Liver (tissue), 9 donors: ENCODE measurements around the gene NCBP1. TPM values are rescaled to one million over a fixed set of nuclear protein-coding genes. Genes with fewer than 3 reads are reported as not detected.

ENCODE experiments used
- DNase-seq: peaks from one replicate; pipeline ENCODE4 v3.0.0-alpha.2; 2017; ENCODE audit warnings: low spot score
- H3K27ac ChIP-seq, 2 donors: one replicate each; pipeline ENCODE4 v1.7.0; 2013; ENCODE audit warnings: inconsistent platforms in 2 of 2, low read length in 2 of 2, control low read depth in 1 of 2, low read depth in 1 of 2, mild to moderate bottlenecking in 1 of 2
- H3K27me3 ChIP-seq, 4 donors: one replicate each; pipeline versions ENCODE4 v1.6.1 to v1.7.0; 2013; ENCODE audit warnings: low read length in 3 of 4, inconsistent platforms in 1 of 4, mild to moderate bottlenecking in 1 of 4, moderate library complexity in 1 of 4; ENCODE audit not compliant: control insufficient read depth in 4 of 4, insufficient read depth in 4 of 4
- H3K36me3 ChIP-seq, 4 donors: one replicate each; pipeline versions ENCODE4 v1.6.1 to v1.7.0; 2013; ENCODE audit warnings: low read length in 3 of 4, mild to moderate bottlenecking in 3 of 4, low read depth in 1 of 4, moderate library complexity in 1 of 4; ENCODE audit not compliant: control insufficient read depth in 4 of 4, insufficient read depth in 3 of 4
- H3K4me1 ChIP-seq, 4 donors: one replicate each; pipeline versions ENCODE4 v1.6.1 to v1.7.0; 2013; ENCODE audit warnings: low read length in 3 of 4, mild to moderate bottlenecking in 3 of 4, moderate library complexity in 1 of 4; ENCODE audit not compliant: control insufficient read depth in 4 of 4, insufficient read depth in 4 of 4
- H3K4me3 ChIP-seq, 3 donors: one replicate each; pipeline versions ENCODE4 v1.6.1 to v1.7.0; 2013; ENCODE audit warnings: low read length in 3 of 3, control low read depth in 1 of 3, low read depth in 1 of 3, mild to moderate bottlenecking in 1 of 3
- H3K9ac ChIP-seq, 2 donors: one replicate each; pipeline ENCODE4 v1.7.0; 2013; ENCODE audit warnings: low read length in 2 of 2, mild to moderate bottlenecking in 2 of 2, moderate library complexity in 2 of 2, control low read depth in 1 of 2, low read depth in 1 of 2
- H3K9me3 ChIP-seq, 4 donors: one replicate each; pipeline versions ENCODE4 v1.6.1 to v1.7.0; 2013; ENCODE audit warnings: low read length in 3 of 4; ENCODE audit not compliant: control insufficient read depth in 4 of 4
- CTCF ChIP-seq: fragments of 150-350 bp; IDR thresholded peaks from 2 replicates; pipeline ENCODE4 v1.5.1; 2017; ENCODE audit warnings: improper control_type of control experiment, low read depth, low read length; ENCODE audit not compliant: missing input control
- EGR1 ChIP-seq, 2 donors: IDR thresholded peaks; 2 replicates each; pipeline ENCODE4 v1.6.1; 2016 to 2018; ENCODE audit warnings: antibody characterized with exemption in 2 of 2, low read depth in 2 of 2
- FOXA1 ChIP-seq: IDR thresholded peaks from 2 replicates; pipeline ENCODE4 v1.6.1; 2016; ENCODE audit warnings: antibody characterized with exemption
- FOXA2 ChIP-seq: IDR thresholded peaks from 2 replicates; pipeline ENCODE4 v1.6.1; 2016; ENCODE audit warnings: antibody characterized with exemption
- GABPA ChIP-seq, 2 donors: IDR thresholded peaks in 1 of 2; conservative IDR thresholded peaks in 1 of 2; 2 replicates each; pipeline ENCODE4 v1.6.1; 2016; ENCODE audit warnings: antibody characterized with exemption in 2 of 2, mild to moderate bottlenecking in 1 of 2, moderate library complexity in 1 of 2
- HNF4A ChIP-seq, 2 donors: conservative IDR thresholded peaks; 2 replicates each; pipeline ENCODE4 v1.6.1; 2016; ENCODE audit warnings: antibody characterized with exemption in 2 of 2, mild to moderate bottlenecking in 2 of 2
- HNF4G ChIP-seq: IDR thresholded peaks from 2 replicates; pipeline ENCODE4 v1.6.1; 2016; ENCODE audit warnings: antibody characterized with exemption
- JUND ChIP-seq, 2 donors: IDR thresholded peaks; 2 replicates each; pipeline ENCODE4 v1.6.1; 2016; ENCODE audit warnings: antibody characterized with exemption in 2 of 2
- MAX ChIP-seq: IDR thresholded peaks from 2 replicates; pipeline ENCODE4 v1.6.1; 2016; ENCODE audit warnings: antibody characterized with exemption
- NR2F2 ChIP-seq: IDR thresholded peaks from 2 replicates; pipeline ENCODE4 v1.6.1; 2016; ENCODE audit warnings: antibody characterized with exemption
- RAD21 ChIP-seq, 2 donors: IDR thresholded peaks; 2 replicates each; pipeline ENCODE4 v1.6.1; 2016; ENCODE audit warnings: antibody characterized with exemption in 2 of 2, mild to moderate bottlenecking in 2 of 2
- RXRA ChIP-seq, 2 donors: IDR thresholded peaks; 2 replicates each; pipeline ENCODE4 v1.6.1; 2017 to 2018; ENCODE audit warnings: antibody characterized with exemption in 2 of 2, mild to moderate bottlenecking in 1 of 2
- SP1 ChIP-seq: IDR thresholded peaks from 2 replicates; pipeline ENCODE4 v1.6.1; 2018; ENCODE audit warnings: antibody characterized with exemption, mild to moderate bottlenecking
- TAF1 ChIP-seq: conservative IDR thresholded peaks from 2 replicates; pipeline ENCODE4 v1.6.1; 2016; ENCODE audit warnings: antibody characterized with exemption, mild to moderate bottlenecking
- YY1 ChIP-seq: IDR thresholded peaks from 2 replicates; pipeline ENCODE4 v1.6.1; 2016; ENCODE audit warnings: antibody characterized with exemption, mild to moderate bottlenecking
- WGBS: extraction: QIAGEN DNeasy Blood & Tissue Kit; methylation state at CpG from one replicate; pipeline ENCODE4 v1.1.7; 2013; 5-methylcytosine and 5-hydroxymethylcytosine counted together
- polyA plus RNA-seq, 2 donors: library from polyadenylated mRNA; stranded (reverse) in 1 of 2; unstranded in 1 of 2; fragments of 200-250 nt in 1 of 2; fragments of >200 nt in 1 of 2; fragmentation: Nextera tagmentation in 1 of 2; extraction: Ambion mirVana in 1 of 2; gene quantifications; one replicate each; pipeline versions ENCODE4 v1.2.1 to v1.2.3, GENCODE V29; 2013 to 2015
- total RNA-seq, 2 donors: library from RNA; depleted of rRNA; stranded (reverse); fragments of >200 nt; gene quantifications; one replicate each; pipeline ENCODE4 v1.2.3, GENCODE V29; 2014
- TF ChIP-seq, protein P1 (sequence below): IDR thresholded peaks from 2 replicates; pipeline ENCODE4 v1.6.1; 2016; ENCODE audit warnings: antibody characterized with exemption
- TF ChIP-seq, protein P2 (sequence below): IDR thresholded peaks from 2 replicates; pipeline ENCODE4 v1.6.1; 2016; ENCODE audit warnings: antibody characterized with exemption
- TF ChIP-seq, protein P3 (sequence below): IDR thresholded peaks from 2 replicates; pipeline ENCODE4 v1.6.1; 2016; ENCODE audit warnings: antibody characterized with exemption, mild to moderate bottlenecking
- donor health status: healthy.
- donor health status: healthy.
- donor health status: healthy.
- donor health status: healthy.
- donor health status: healthy.

Gene NCBP1
- total and polyA plus RNA-seq, 4 donors = 6.6 to 16.6 (median 12.5) TPM

- no peaks in the 10 kb centered on the region for H3K36me3 ChIP-seq
- H3K9ac ChIP-seq = no peak overlapping the region
- no peaks in the 10 kb centered on the region for H3K27me3 ChIP-seq
- TF ChIP-seq TAF1 = no peak
- TF ChIP-seq GABPA (IDR thresholded peaks at IDR 0.05 in 1 of 2, conservative IDR thresholded peaks at IDR 0.05 in 1 of 2) = no peak
- TF ChIP-seq, protein P1, sequence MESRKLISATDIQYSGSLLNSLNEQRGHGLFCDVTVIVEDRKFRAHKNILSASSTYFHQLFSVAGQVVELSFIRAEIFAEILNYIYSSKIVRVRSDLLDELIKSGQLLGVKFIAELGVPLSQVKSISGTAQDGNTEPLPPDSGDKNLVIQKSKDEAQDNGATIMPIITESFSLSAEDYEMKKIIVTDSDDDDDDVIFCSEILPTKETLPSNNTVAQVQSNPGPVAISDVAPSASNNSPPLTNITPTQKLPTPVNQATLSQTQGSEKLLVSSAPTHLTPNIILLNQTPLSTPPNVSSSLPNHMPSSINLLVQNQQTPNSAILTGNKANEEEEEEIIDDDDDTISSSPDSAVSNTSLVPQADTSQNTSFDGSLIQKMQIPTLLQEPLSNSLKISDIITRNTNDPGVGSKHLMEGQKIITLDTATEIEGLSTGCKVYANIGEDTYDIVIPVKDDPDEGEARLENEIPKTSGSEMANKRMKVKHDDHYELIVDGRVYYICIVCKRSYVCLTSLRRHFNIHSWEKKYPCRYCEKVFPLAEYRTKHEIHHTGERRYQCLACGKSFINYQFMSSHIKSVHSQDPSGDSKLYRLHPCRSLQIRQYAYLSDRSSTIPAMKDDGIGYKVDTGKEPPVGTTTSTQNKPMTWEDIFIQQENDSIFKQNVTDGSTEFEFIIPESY = no peak
- TF ChIP-seq FOXA2 = no peak
- no peak for TF ChIP-seq RXRA (IDR thresholded peaks at IDR 0.05)
- TF ChIP-seq HNF4G = no peak
- TF ChIP-seq SP1 = no peak
- no peak for TF ChIP-seq HNF4A (conservative IDR thresholded peaks at IDR 0.05)
- TF ChIP-seq YY1 = no peak
- no peak for TF ChIP-seq FOXA1
- TF ChIP-seq NR2F2 = no peak
- TF ChIP-seq JUND (IDR thresholded peaks at IDR 0.05) = no peak
- no peak for TF ChIP-seq RAD21 (IDR thresholded peaks at IDR 0.05)
- no peak for TF ChIP-seq CTCF
- no peak for TF ChIP-seq MAX
- no peak for TF ChIP-seq EGR1 (IDR thresholded peaks at IDR 0.05; ENCODE audit: low read depth in 2 of 2)
- TF ChIP-seq, protein P2, sequence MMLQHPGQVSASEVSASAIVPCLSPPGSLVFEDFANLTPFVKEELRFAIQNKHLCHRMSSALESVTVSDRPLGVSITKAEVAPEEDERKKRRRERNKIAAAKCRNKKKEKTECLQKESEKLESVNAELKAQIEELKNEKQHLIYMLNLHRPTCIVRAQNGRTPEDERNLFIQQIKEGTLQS = no peak
- TF ChIP-seq, protein P3, sequence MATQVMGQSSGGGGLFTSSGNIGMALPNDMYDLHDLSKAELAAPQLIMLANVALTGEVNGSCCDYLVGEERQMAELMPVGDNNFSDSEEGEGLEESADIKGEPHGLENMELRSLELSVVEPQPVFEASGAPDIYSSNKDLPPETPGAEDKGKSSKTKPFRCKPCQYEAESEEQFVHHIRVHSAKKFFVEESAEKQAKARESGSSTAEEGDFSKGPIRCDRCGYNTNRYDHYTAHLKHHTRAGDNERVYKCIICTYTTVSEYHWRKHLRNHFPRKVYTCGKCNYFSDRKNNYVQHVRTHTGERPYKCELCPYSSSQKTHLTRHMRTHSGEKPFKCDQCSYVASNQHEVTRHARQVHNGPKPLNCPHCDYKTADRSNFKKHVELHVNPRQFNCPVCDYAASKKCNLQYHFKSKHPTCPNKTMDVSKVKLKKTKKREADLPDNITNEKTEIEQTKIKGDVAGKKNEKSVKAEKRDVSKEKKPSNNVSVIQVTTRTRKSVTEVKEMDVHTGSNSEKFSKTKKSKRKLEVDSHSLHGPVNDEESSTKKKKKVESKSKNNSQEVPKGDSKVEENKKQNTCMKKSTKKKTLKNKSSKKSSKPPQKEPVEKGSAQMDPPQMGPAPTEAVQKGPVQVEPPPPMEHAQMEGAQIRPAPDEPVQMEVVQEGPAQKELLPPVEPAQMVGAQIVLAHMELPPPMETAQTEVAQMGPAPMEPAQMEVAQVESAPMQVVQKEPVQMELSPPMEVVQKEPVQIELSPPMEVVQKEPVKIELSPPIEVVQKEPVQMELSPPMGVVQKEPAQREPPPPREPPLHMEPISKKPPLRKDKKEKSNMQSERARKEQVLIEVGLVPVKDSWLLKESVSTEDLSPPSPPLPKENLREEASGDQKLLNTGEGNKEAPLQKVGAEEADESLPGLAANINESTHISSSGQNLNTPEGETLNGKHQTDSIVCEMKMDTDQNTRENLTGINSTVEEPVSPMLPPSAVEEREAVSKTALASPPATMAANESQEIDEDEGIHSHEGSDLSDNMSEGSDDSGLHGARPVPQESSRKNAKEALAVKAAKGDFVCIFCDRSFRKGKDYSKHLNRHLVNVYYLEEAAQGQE = no peak
- DNase-seq = no peak
- no peak overlapping the region for H3K4me3 ChIP-seq
- H3K9me3 ChIP-seq = no peaks in the 10 kb centered on the region
- peaks cover 0 to 7% (median 5%) of the 10 kb centered on the region in 4 donors for H3K4me1 ChIP-seq
- 90% methylated on average over 3 of the region's 3 CpGs for WGBS
- H3K27ac ChIP-seq = no peak overlapping the region
Measured at GRCh38 chr9:97704345-97704677, 70.7 kb downstream of the NCBP1 start.
